HFFc6 (cell line): Measurements from ENCODE around the gene DYRK1B. TPM values are rescaled to one million over a fixed set of nuclear protein-coding genes. Genes with fewer than 3 reads are reported as not detected.

Source experiments
- DNase-seq: peaks from one replicate; pipeline ENCODE4 v3.0.0-alpha.2; 2018
- H3K27ac Mint-ChIP-seq: 2 replicates; pipeline ENCODE4 v1.8.0; 2020; ENCODE audit warnings: mild to moderate bottlenecking, mixed read lengths
- H3K27me3 Mint-ChIP-seq: 2 replicates; pipeline ENCODE4 v1.8.0; 2021; ENCODE audit warnings: mild to moderate bottlenecking, moderate library complexity, mixed read lengths; ENCODE audit not compliant: insufficient read depth
- H3K36me3 Mint-ChIP-seq: 2 replicates; pipeline ENCODE4 v1.8.0; 2021; ENCODE audit warnings: low read depth, mixed read lengths
- H3K4me1 Mint-ChIP-seq: 2 replicates; pipeline ENCODE4 v1.8.0; 2020; ENCODE audit warnings: low read depth, mixed read lengths
- H3K4me3 Mint-ChIP-seq: 2 replicates; pipeline ENCODE4 v1.8.0; 2020; ENCODE audit warnings: mild to moderate bottlenecking, moderate library complexity, mixed read lengths
- H3K9me3 Mint-ChIP-seq: 2 replicates; pipeline ENCODE4 v1.8.0; 2020; ENCODE audit warnings: mild to moderate bottlenecking, mixed read lengths
- total RNA-seq, 6 experiments: library from RNA; stranded (reverse); fragmentation: NEBNext Ultra II Directional; extraction: Animal tissue kit (Norgen Biotek cat#: 25700); gene quantifications; 2 replicates in 1 of 6; 3 replicates in 5 of 6; pipeline ENCODE4 v1.2.3, GENCODE V29; 2021
- TF ChIP-seq, protein P1 (sequence below): fragments of 200-600 bp; sonication (generic); IDR thresholded peaks from 2 replicates; pipeline ENCODE4 v1.5.0; 2021; ENCODE audit warnings: antibody characterized with exemption, mild to moderate bottlenecking

DYRK1B gene
- total RNA-seq, 6 experiments from 2014 or later, result 8.9 to 20.2 (median 12.7) TPM

- no peak for DNase-seq
- H3K36me3 Mint-ChIP-seq, result no peaks in the 10 kb centered on the region
- H3K4me1 Mint-ChIP-seq, result 0 out of 2 replicates have a peak, but pooled peaks cover 4% of the 10 kb centered on the region
- H3K27me3 Mint-ChIP-seq, result peaks cover 2% of the 10 kb centered on the region
- H3K4me3 Mint-ChIP-seq, result no peak overlapping the region
- TF ChIP-seq, protein P1, sequence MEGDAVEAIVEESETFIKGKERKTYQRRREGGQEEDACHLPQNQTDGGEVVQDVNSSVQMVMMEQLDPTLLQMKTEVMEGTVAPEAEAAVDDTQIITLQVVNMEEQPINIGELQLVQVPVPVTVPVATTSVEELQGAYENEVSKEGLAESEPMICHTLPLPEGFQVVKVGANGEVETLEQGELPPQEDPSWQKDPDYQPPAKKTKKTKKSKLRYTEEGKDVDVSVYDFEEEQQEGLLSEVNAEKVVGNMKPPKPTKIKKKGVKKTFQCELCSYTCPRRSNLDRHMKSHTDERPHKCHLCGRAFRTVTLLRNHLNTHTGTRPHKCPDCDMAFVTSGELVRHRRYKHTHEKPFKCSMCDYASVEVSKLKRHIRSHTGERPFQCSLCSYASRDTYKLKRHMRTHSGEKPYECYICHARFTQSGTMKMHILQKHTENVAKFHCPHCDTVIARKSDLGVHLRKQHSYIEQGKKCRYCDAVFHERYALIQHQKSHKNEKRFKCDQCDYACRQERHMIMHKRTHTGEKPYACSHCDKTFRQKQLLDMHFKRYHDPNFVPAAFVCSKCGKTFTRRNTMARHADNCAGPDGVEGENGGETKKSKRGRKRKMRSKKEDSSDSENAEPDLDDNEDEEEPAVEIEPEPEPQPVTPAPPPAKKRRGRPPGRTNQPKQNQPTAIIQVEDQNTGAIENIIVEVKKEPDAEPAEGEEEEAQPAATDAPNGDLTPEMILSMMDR, result no peak
- H3K9me3 Mint-ChIP-seq, result no peaks in the 10 kb centered on the region
- no peak overlapping the region for H3K27ac Mint-ChIP-seq
These were observed 37.9 kb downstream of the DYRK1B start for GRCh38 chr19:39796000-39796498.

DNA sequence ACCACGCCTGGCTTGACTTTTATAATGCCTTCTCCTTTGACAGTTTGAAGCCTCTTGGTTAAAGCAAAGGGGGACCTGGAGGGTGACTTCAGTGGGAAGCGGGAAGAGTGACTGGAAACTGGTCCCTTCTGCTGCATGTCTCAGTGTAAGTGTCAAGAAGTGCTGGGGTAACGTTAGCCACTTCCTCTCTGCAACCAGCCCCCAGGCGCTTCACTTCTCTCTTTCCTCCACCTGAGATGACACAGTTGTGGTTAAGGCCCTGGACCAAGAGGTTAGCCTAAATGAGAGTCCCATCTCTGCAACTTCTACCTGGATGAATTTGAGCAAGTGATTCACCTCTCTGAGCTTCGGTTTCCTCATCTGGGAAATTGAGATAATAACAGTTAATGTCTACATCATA is 39.0 kb downstream of the DYRK1B start:
- H3K27ac Mint-ChIP-seq, result no peak overlapping the region
- 0 out of 2 replicates have a peak, but pooled peaks cover 4% of the 10 kb centered on the region for H3K4me1 Mint-ChIP-seq
- TF ChIP-seq, protein P1, result no peak
- H3K9me3 Mint-ChIP-seq, result no peaks in the 10 kb centered on the region
- no peak for DNase-seq
- H3K27me3 Mint-ChIP-seq, result peaks cover 2% of the 10 kb centered on the region
- H3K4me3 Mint-ChIP-seq, result no peak overlapping the region
- no peaks in the 10 kb centered on the region for H3K36me3 Mint-ChIP-seq

DNA sequence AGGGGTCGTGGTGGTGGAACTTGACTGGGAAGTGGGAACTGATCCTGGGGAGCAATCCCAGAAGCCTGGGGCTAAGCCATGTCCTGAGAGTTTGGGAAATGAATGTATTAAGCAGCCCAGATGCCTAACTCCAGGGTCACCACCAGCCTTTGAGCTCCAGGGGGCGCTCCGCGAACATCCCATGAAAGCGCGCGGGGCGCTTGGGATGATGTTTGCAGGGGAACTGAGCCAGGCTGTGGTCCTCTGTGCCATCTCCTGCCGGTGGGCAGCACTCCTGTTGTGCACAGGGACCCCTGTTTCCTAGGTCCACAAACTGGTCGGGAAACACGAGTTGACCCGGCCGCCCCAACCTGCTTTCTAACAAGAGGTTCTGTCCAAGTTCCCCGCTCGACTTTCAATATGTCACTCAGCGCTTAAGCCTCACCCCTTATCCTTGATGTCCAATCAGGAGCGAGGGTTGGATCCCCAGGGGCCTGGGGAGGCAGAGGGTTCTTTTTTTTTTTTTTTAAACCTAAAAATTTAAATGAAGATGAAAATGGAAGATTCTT is 40.9 kb downstream of the DYRK1B start:
- Mint-ChIP-seq H3K4me1 (0 out of 2 replicates have a peak, but pooled peaks cover 4% of the 10 kb centered on the region), H3K27ac (no peak overlapping the region), H3K36me3 (peaks cover 3% of the 10 kb centered on the region; the same call in 1 of the 2 replicates), H3K27me3 (no peaks in the 10 kb centered on the region; the same call in 1 of the 2 replicates), H3K4me3 (peak overlapping the region; percentile 84), H3K9me3 (peaks cover 3% of the 10 kb centered on the region; the same call in 1 of the 2 replicates)
- TF ChIP-seq, protein P1, result peak; percentile 93
- peak; percentile 39 for DNase-seq

- H3K4me1 Mint-ChIP-seq, result 0 out of 2 replicates have a peak, but pooled peaks cover 4% of the 10 kb centered on the region
These were observed 45.7 kb downstream of the DYRK1B start for GRCh38 chr19:39788244-39788643.

GRCh38 chr19:39780894-39781293 is 53.1 kb downstream of the DYRK1B start:
- Mint-ChIP-seq H3K36me3 (no peaks in the 10 kb centered on the region), H3K27ac (no peak overlapping the region), H3K27me3 (peaks cover 24% of the 10 kb centered on the region), H3K4me3 (no peak overlapping the region), H3K9me3 (no peaks in the 10 kb centered on the region), H3K4me1 (no peaks in the 10 kb centered on the region)
- TF ChIP-seq, protein P1, result no peak
- DNase-seq, result no peak

More at GRCh38 chr19:39788244-39788643, 45.7 kb downstream of the DYRK1B start:
- Mint-ChIP-seq H3K27me3 (peaks cover 8% of the 10 kb centered on the region), H3K27ac (no peak overlapping the region), H3K9me3 (peaks cover 6% of the 10 kb centered on the region; the same call in 1 of the 2 replicates), H3K4me3 (no peak overlapping the region), H3K36me3 (peaks cover 5% of the 10 kb centered on the region; the same call in 1 of the 2 replicates)
- TF ChIP-seq, protein P1, result no peak
- DNase-seq, result no peak
